NCI-H187 (cell line): ENCODE data around the gene ZBTB20.

Experiments
- DNase-seq, 2 experiments: peaks; one replicate each; lab custom pipeline; 2025; lab: John Stamatoyannopoulos, UW

The ZBTB20 gene

GRCh38 chr3:114928989-114929640 is 218.0 kb downstream of the ZBTB20 start:
- DNase-seq = no peak

GRCh38 chr3:114904633-114905032 is 242.5 kb downstream of the ZBTB20 start:
- DNase-seq = no peak

GRCh38 chr3:114903213-114903612 is 243.9 kb downstream of the ZBTB20 start:
- DNase-seq = no peak

GRCh38 chr3:114902691-114903101 is 244.4 kb downstream of the ZBTB20 start:
- no peak for DNase-seq

GRCh38 chr3:114900908-114901307 is 246.2 kb downstream of the ZBTB20 start:
- no peak for DNase-seq

- peak; percentile 32 to 76 for DNase-seq
These were observed 247.7 kb downstream of the ZBTB20 start for GRCh38 chr3:114899186-114899931.

- DNase-seq = no peak
These were observed 250.1 kb downstream of the ZBTB20 start for GRCh38 chr3:114896978-114897377.

GRCh38 chr3:114893361-114893760 is 253.7 kb downstream of the ZBTB20 start:
- DNase-seq = no peak

- DNase-seq = no peak
These were observed 254.2 kb downstream of the ZBTB20 start for GRCh38 chr3:114892880-114893279.

GRCh38 chr3:114892131-114892879 is 254.8 kb downstream of the ZBTB20 start:
- DNase-seq = peak in 1 of 2 experiments; percentile 13

- DNase-seq = no peak
These were observed 259.3 kb downstream of the ZBTB20 start for GRCh38 chr3:114887806-114888205.

- DNase-seq = no peak
These were observed 260.2 kb downstream of the ZBTB20 start for GRCh38 chr3:114886905-114887304.

- no peak for DNase-seq
These were observed 262.7 kb downstream of the ZBTB20 start for GRCh38 chr3:114884213-114884923.

- peak in 1 of 2 experiments; percentile 2 for DNase-seq
These were observed 267.0 kb downstream of the ZBTB20 start for GRCh38 chr3:114880078-114880477.

- peak in 1 of 2 experiments; percentile 36 for DNase-seq
These were observed 267.7 kb downstream of the ZBTB20 start for GRCh38 chr3:114879059-114880031.

- peak; percentile 17 to 35 for DNase-seq
These were observed 268.8 kb downstream of the ZBTB20 start for GRCh38 chr3:114878114-114878839.

- no peak for DNase-seq
These were observed 269.5 kb downstream of the ZBTB20 start for GRCh38 chr3:114877378-114878113.

- DNase-seq = no peak
These were observed 272.5 kb downstream of the ZBTB20 start for GRCh38 chr3:114874522-114874971.

GRCh38 chr3:114873591-114873990 is 273.5 kb downstream of the ZBTB20 start:
- DNase-seq = no peak
